NCI-H1105 treated with DMSO at 0.1 percent for 48 hours (cell line): ENCODE data around the gene RBBP4.
A peak's percentile ranks its signal among the peaks of the same experiment; 100 is the strongest.
"Not testable (repeated sequence)": the region's sequence is repeated elsewhere in the genome, so short reads cannot be mapped to it uniquely, and the experiment has no call there.

Experiments used
- DNase-seq: peaks from one replicate; lab custom pipeline; 2025; lab: John Stamatoyannopoulos, UW

Gene RBBP4

GRCh38 chr1:32639489-32640075 lies 11.4 kb upstream of the RBBP4 start:
- no peak for DNase-seq

GRCh38 chr1:32642292-32642827 lies 8.6 kb upstream of the RBBP4 start:
- not testable (repeated sequence) for DNase-seq

GRCh38 chr1:32644426-32644825 lies 6.6 kb upstream of the RBBP4 start:
- no peak for DNase-seq

- no peak for DNase-seq
Measured at GRCh38 chr1:32647308-32648134, 3.5 kb upstream of the RBBP4 start.

GRCh38 chr1:32650248-32650751 lies 708 bp upstream of the RBBP4 start, which contains the start of gene ZBTB8OS:
Gene ZBTB8OS (minus strand): TSS chr1:32650550. CDS start chr1:32650529, 21 bp downstream.
- peak; percentile 93 for DNase-seq

- DNase-seq: no peak
Measured at GRCh38 chr1:32651461-32652073, 559 bp downstream of the RBBP4 start.

GRCh38 chr1:32652244-32652962 lies 1.4 kb downstream of the RBBP4 start:
- DNase-seq: no peak

- no peak for DNase-seq
Measured at GRCh38 chr1:32659581-32659980, 8.6 kb downstream of the RBBP4 start.

- DNase-seq: no peak
Measured at GRCh38 chr1:32665915-32666314, 14.9 kb downstream of the RBBP4 start.

GRCh38 chr1:32666901-32667566 lies 16.0 kb downstream of the RBBP4 start:
- DNase-seq: no peak

GRCh38 chr1:32668716-32669115 lies 17.7 kb downstream of the RBBP4 start:
- not testable (repeated sequence) for DNase-seq

- DNase-seq: no peak
Measured at GRCh38 chr1:32676945-32677344, 25.9 kb downstream of the RBBP4 start.

GRCh38 chr1:32679993-32680392 lies 29.0 kb downstream of the RBBP4 start:
- DNase-seq: not testable (repeated sequence)

GRCh38 chr1:32680642-32681041 lies 29.6 kb downstream of the RBBP4 start:
- DNase-seq: no peak

GRCh38 chr1:32681509-32681908 lies 30.5 kb downstream of the RBBP4 start:
- no peak for DNase-seq

GRCh38 chr1:32681999-32682398 lies 31.0 kb downstream of the RBBP4 start:
- DNase-seq: no peak

- DNase-seq: no peak
Measured at GRCh38 chr1:32683397-32683796, 32.4 kb downstream of the RBBP4 start.

GRCh38 chr1:32684167-32684811 lies 33.3 kb downstream of the RBBP4 start:
- no peak for DNase-seq

GRCh38 chr1:32685498-32685897 lies 34.5 kb downstream of the RBBP4 start:
- no peak for DNase-seq

- no peak for DNase-seq
Measured at GRCh38 chr1:32686387-32686786, 35.4 kb downstream of the RBBP4 start.
